CD4-positive, alpha-beta T cell (primary cell): ENCODE measurements around the gene NFX1. TPM values are rescaled to one million over a fixed set of nuclear protein-coding genes. Genes with fewer than 3 reads are reported as not detected.
"Not testable (repeated sequence)": the region's sequence is repeated elsewhere in the genome, so short reads cannot be mapped to it uniquely, and the experiment has no call there.

Source experiments
- ATAC-seq: fragments of 200-7000 bp; cut with Tn5 transposase; one replicate; pipeline ENCODE4 v1.10.0; 2022; ENCODE audit warnings: mild to moderate bottlenecking; ENCODE audit not compliant: poor library complexity
- CTCF ChIA-PET: fragments of 350-600 bp; sonication (Branson Sonifier 250); formaldehyde crosslinking; loops from one replicate; lab custom pipeline; 2021; ENCODE audit warnings: antibody characterized with exemption, inconsistent platforms; lab: Charles Lee
- POLR2A ChIA-PET: fragments of 350-600 bp; sonication (Branson Sonifier 250); formaldehyde crosslinking; loops from one replicate; lab custom pipeline; 2021; ENCODE audit warnings: antibody characterized with exemption, inconsistent platforms; lab: Charles Lee
- DNase-seq, 14 experiments: peaks; one replicate each; pipeline ENCODE4 v3.0.0-alpha.2; 2013 to 2020; ENCODE audit warnings: mixed read lengths in 2 of 14
- H3K27ac ChIP-seq, 2 donors: one replicate each; pipeline versions ENCODE4 v1.5.1 to v1.7.0; 2013; ENCODE audit warnings: low read length in 2 of 2, low read depth in 1 of 2, mild to moderate bottlenecking in 1 of 2
- H3K27me3 ChIP-seq, 2 experiments: 1 replicate in 1 of 2; 2 replicates in 1 of 2; pipeline versions ENCODE4 v1.6.1 to v1.7.0; 2013; ENCODE audit warnings: low read length in 2 of 2, control low read depth in 1 of 2, mild to moderate bottlenecking in 1 of 2, moderate library complexity in 1 of 2; ENCODE audit not compliant: insufficient read depth in 2 of 2, control insufficient read depth in 1 of 2
- H3K36me3 ChIP-seq: one replicate; pipeline ENCODE4 v1.6.1; 2013; ENCODE audit warnings: low read length, control low read depth; ENCODE audit not compliant: insufficient read depth
- H3K4me1 ChIP-seq: one replicate; pipeline ENCODE4 v1.6.1; 2013; ENCODE audit warnings: low read length, control low read depth; ENCODE audit not compliant: insufficient read depth
- H3K4me3 ChIP-seq: one replicate; pipeline ENCODE4 v1.5.1; 2013; ENCODE audit warnings: mild to moderate bottlenecking, low read length, moderate library complexity
- H3K9me3 ChIP-seq, 2 experiments: 1 replicate in 1 of 2; 2 replicates in 1 of 2; pipeline versions ENCODE4 v1.6.1 to v1.7.0; 2013; ENCODE audit warnings: low read length in 2 of 2, mild to moderate bottlenecking in 2 of 2, control low read depth in 1 of 2, moderate library complexity in 1 of 2; ENCODE audit not compliant: control insufficient read depth in 1 of 2, insufficient read depth in 1 of 2
- H3K27ac Mint-ChIP-seq: one replicate; pipeline ENCODE4 v1.8.0; 2020; ENCODE audit warnings: mixed read lengths
- H3K27me3 Mint-ChIP-seq: one replicate; pipeline ENCODE4 v1.8.0; 2021; ENCODE audit warnings: mixed read lengths
- H3K36me3 Mint-ChIP-seq: one replicate; pipeline ENCODE4 v1.8.0; 2021; ENCODE audit warnings: low read depth, mixed read lengths
- H3K4me1 Mint-ChIP-seq: one replicate; pipeline ENCODE4 v1.8.0; 2021; ENCODE audit warnings: low read depth, mixed read lengths
- H3K4me3 Mint-ChIP-seq: one replicate; pipeline ENCODE4 v1.8.0; 2020; ENCODE audit warnings: mild to moderate bottlenecking, mixed read lengths
- H3K9me3 Mint-ChIP-seq: one replicate; pipeline ENCODE4 v1.8.0; 2020; ENCODE audit warnings: mixed read lengths
- CTCF ChIP-seq: fragments of 200-600 bp; IDR thresholded peaks from one replicate; pipeline ENCODE4 v1.8.0; 2022; ENCODE audit warnings: antibody characterized with exemption, mild to moderate bottlenecking
- intact Hi-C, 2 experiments: fragments of 100-400 bp; cut with DNase I in 1 of 2; cut with micrococcal nuclease in 1 of 2; formaldehyde crosslinking; loops; one replicate each; pipeline versions ENCODE4 v1.15.1 to v1.9.0; 2023 to 2025; cut with DNase I, micrococcal nuclease
- total RNA-seq, 174 experiments: library from RNA in 2 of 174; stranded (reverse) in 2 of 174; gene quantifications; one replicate each; pipeline ENCODE4 v1.2.3 and lab custom pipeline; 2021 to 2026

The NFX1 gene
- total RNA-seq, 2 experiments from 2014 or later: 33.1 to 34.1 TPM

GRCh38 chr9:33315371-33315770 is 25.1 kb downstream of the NFX1 start:
- Mint-ChIP-seq H3K4me1 (no peaks in the 10 kb centered on the region), H3K27me3 (no peaks in the 10 kb centered on the region), H3K4me3 (no peak overlapping the region), H3K36me3 (peaks cover 90% of the 10 kb centered on the region), H3K9me3 (no peaks in the 10 kb centered on the region), H3K27ac (no peak overlapping the region)
- CTCF ChIA-PET: no interaction called here
- ATAC-seq: no peak
- peaks cover 89% of the 10 kb centered on the region for H3K36me3 ChIP-seq
- H3K4me1 ChIP-seq: no peaks in the 10 kb centered on the region
- no peak overlapping the region for H3K4me3 ChIP-seq
- DNase-seq: no peak
- POLR2A ChIA-PET: interaction anchor here (0.6 kb wide), 1 partner anchor 43 kb away, joined by 3 read pairs; no protein-coding TSS in a partner anchor
- H3K27me3 ChIP-seq: no peaks in the 10 kb centered on the region
- intact Hi-C loops: no loop called here
- no peaks in the 10 kb centered on the region for H3K9me3 ChIP-seq
- TF ChIP-seq CTCF: no peak
- no peak overlapping the region for H3K27ac ChIP-seq

DNA sequence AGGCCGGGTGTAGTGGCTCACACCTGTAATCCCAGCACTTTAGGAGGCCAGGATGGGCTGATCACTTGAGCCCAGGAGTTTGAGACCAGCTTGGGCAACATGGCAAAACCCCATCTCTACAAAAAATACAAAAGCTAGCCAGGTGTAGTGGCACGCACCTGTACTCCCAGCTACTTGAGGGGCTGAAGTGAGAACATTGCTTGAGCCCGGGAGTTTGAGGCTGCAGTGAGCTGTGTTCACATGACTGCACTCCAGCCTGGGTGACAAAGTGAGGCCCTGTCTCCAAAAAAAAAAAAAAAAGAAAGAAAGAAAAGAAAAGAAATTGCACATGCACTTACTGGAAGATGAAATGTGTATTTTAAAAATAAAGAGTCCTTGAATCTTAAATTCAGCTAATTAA is 26.8 kb downstream of the NFX1 start:
- H3K9me3 ChIP-seq, H3K27ac Mint-ChIP-seq, ATAC-seq, H3K4me3 ChIP-seq, H3K27ac ChIP-seq, H3K4me1 Mint-ChIP-seq, DNase-seq, intact Hi-C loops, H3K27me3 Mint-ChIP-seq, H3K4me1 ChIP-seq, H3K27me3 ChIP-seq, H3K9me3 Mint-ChIP-seq, H3K4me3 Mint-ChIP-seq: not testable (repeated sequence)
- POLR2A ChIA-PET: interaction anchor here (0.7 kb wide), 1 partner anchor 52 kb away, joined by 3 read pairs; no protein-coding TSS in a partner anchor
- peaks cover 90% of the 10 kb centered on the region for H3K36me3 Mint-ChIP-seq
- CTCF ChIA-PET: interaction anchor here (0.7 to 0.9 kb wide), 2 partner anchors 28 to 30 kb away, joined by 3 to 7 read pairs; no protein-coding TSS in a partner anchor
- peaks cover 89% of the 10 kb centered on the region for H3K36me3 ChIP-seq

DNA sequence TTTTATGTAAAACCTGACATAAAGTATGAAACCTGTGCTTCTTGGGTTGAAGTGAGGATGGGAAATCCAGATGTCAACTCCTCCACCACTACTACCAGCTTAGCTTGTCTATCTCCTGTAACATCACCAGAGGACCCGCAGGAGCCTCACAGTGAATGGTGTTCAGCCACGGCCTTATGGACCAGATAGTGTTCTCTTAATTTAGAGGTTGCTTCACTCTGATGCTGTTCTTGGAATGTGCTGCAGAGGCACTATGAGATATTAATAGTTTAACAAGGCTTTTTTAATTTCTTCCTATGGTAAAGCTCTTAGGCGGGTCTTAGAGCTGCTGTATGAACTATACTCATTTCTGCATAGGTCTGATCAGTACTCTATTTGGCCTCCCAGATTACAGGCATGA is 27.9 kb downstream of the NFX1 start:
- intact Hi-C loops: no loop called here
- Histone ChIP-seq H3K27me3 (no peaks in the 10 kb centered on the region), H3K27ac (no peak overlapping the region), H3K4me3 (no peak overlapping the region), H3K4me1 (no peaks in the 10 kb centered on the region), H3K36me3 (peaks cover 89% of the 10 kb centered on the region), H3K9me3 (no peaks in the 10 kb centered on the region)
- ATAC-seq (no peak), DNase-seq (no peak)
- Mint-ChIP-seq H3K27me3 (no peaks in the 10 kb centered on the region), H3K27ac (no peak overlapping the region), H3K4me3 (no peak overlapping the region), H3K4me1 (no peaks in the 10 kb centered on the region), H3K9me3 (no peaks in the 10 kb centered on the region), H3K36me3 (peaks cover 90% of the 10 kb centered on the region)
- ChIA-PET POLR2A (no interaction called here), CTCF (no interaction called here)
- no peak for TF ChIP-seq CTCF

- no peaks in the 10 kb centered on the region for H3K9me3 Mint-ChIP-seq
- intact Hi-C loops: no loop called here
- H3K36me3 Mint-ChIP-seq: peaks cover 90% of the 10 kb centered on the region
- Histone ChIP-seq H3K4me1 (no peaks in the 10 kb centered on the region), H3K27ac (no peak overlapping the region), H3K9me3 (no peaks in the 10 kb centered on the region), H3K36me3 (peaks cover 84% of the 10 kb centered on the region), H3K27me3 (no peaks in the 10 kb centered on the region), H3K4me3 (no peak overlapping the region)
- H3K4me1 Mint-ChIP-seq: no peaks in the 10 kb centered on the region
- H3K27me3 Mint-ChIP-seq: no peaks in the 10 kb centered on the region
- H3K4me3 Mint-ChIP-seq: no peak overlapping the region
- ChIA-PET CTCF (no interaction called here), POLR2A (no interaction called here)
- ATAC-seq (no peak), DNase-seq (no peak)
- H3K27ac Mint-ChIP-seq: no peak overlapping the region
- no peak for TF ChIP-seq CTCF
Observed at GRCh38 chr9:33318781-33319180, 28.5 kb downstream of the NFX1 start.
